Measurements from ENCODE around the gene PDILT.

PDILT gene

GRCh38 chr16:20372701-20373100 is 31.8 kb downstream of the PDILT start:
- no peak for DNase-seq (ENCODE audit: low read depth in 1 of 2, low spot score in 1 of 2)

- DNase-seq (ENCODE audit: low read depth in 1 of 2, low spot score in 1 of 2) = no peak
These were observed 35.0 kb downstream of the PDILT start for GRCh38 chr16:20369452-20370054.

- DNase-seq (ENCODE audit: low read depth in 1 of 2, low spot score in 1 of 2) = no peak
These were observed 40.5 kb downstream of the PDILT start for GRCh38 chr16:20364051-20364450.

GRCh38 chr16:20363191-20363590 is 41.3 kb downstream of the PDILT start:
- DNase-seq (ENCODE audit: low read depth in 1 of 2, low spot score in 1 of 2) = no peak

- no peak for DNase-seq (ENCODE audit: low read depth in 1 of 2, low spot score in 1 of 2)
These were observed 44.5 kb downstream of the PDILT start for GRCh38 chr16:20359997-20360396.

GRCh38 chr16:20355114-20355782 is 49.3 kb downstream of the PDILT start:
- DNase-seq (ENCODE audit: low read depth in 1 of 2, low spot score in 1 of 2) = no peak

- DNase-seq (ENCODE audit: low read depth in 1 of 2, low spot score in 1 of 2) = no peak
These were observed 51.2 kb downstream of the PDILT start for GRCh38 chr16:20353379-20353778.

- no peak for DNase-seq (ENCODE audit: low read depth in 1 of 2, low spot score in 1 of 2)
These were observed 51.9 kb downstream of the PDILT start, which contains the start of gene UMOD for GRCh38 chr16:20352615-20353014. Gene UMOD (minus strand): TSS chr16:20352715. CDS start chr16:20350737, 1,978 bp downstream.

- DNase-seq (ENCODE audit: low read depth in 1 of 2, low spot score in 1 of 2) = no peak
These were observed 54.9 kb downstream of the PDILT start for GRCh38 chr16:20349615-20350014.

- DNase-seq (ENCODE audit: low read depth in 1 of 2, low spot score in 1 of 2) = no peak
These were observed 56.0 kb downstream of the PDILT start for GRCh38 chr16:20348365-20349185.

- DNase-seq (ENCODE audit: low read depth in 1 of 2, low spot score in 1 of 2) = no peak
These were observed 56.7 kb downstream of the PDILT start for GRCh38 chr16:20347666-20348364.

GRCh38 chr16:20344611-20345010 is 59.9 kb downstream of the PDILT start:
- no peak for DNase-seq (ENCODE audit: low read depth in 1 of 2, low spot score in 1 of 2)

GRCh38 chr16:20339744-20340143 is 64.8 kb downstream of the PDILT start:
- DNase-seq (ENCODE audit: low read depth in 1 of 2, low spot score in 1 of 2) = no peak

- no peak for DNase-seq (ENCODE audit: low read depth in 1 of 2, low spot score in 1 of 2)
These were observed 67.6 kb downstream of the PDILT start for GRCh38 chr16:20336955-20337354.

- DNase-seq (ENCODE audit: low read depth in 1 of 2, low spot score in 1 of 2) = no peak
These were observed 70.1 kb downstream of the PDILT start for GRCh38 chr16:20334396-20334795.

GRCh38 chr16:20333120-20333519 is 71.4 kb downstream of the PDILT start:
- no peak for DNase-seq (ENCODE audit: low read depth in 1 of 2, low spot score in 1 of 2)

GRCh38 chr16:20332411-20332810 is 72.1 kb downstream of the PDILT start:
- no peak for DNase-seq (ENCODE audit: low read depth in 1 of 2, low spot score in 1 of 2)

GRCh38 chr16:20331635-20332034 is 72.9 kb downstream of the PDILT start:
- no peak for DNase-seq (ENCODE audit: low read depth in 1 of 2, low spot score in 1 of 2)

- DNase-seq (ENCODE audit: low read depth in 1 of 2, low spot score in 1 of 2) = no peak
These were observed 75.0 kb downstream of the PDILT start for GRCh38 chr16:20329392-20330138.

GRCh38 chr16:20327444-20328041 is 77.0 kb downstream of the PDILT start, which contains the start of gene GP2:
Gene GP2 (minus strand): TSS chr16:20327513. CDS start chr16:20326431, 1,082 bp downstream.
- DNase-seq (ENCODE audit: low read depth in 1 of 2, low spot score in 1 of 2) = no peak
